K562 (cell line): ENCODE measurements around the gene BANK1.

Experiments
- C11orf30 ChIP-seq: fragments of 450-650 bp; IDR thresholded peaks from 2 replicates; pipeline ENCODE4 v1.6.1; 2016; ENCODE audit warnings: low read depth, mild to moderate bottlenecking
- EP300 ChIP-seq: IDR thresholded peaks from 2 replicates; pipeline ENCODE4 v1.6.1; 2012; ENCODE audit warnings: low read length, improper control_type of control experiment
- FOXJ3 ChIP-seq: sonication (generic); formaldehyde crosslinking; IDR thresholded peaks from 2 replicates; pipeline ENCODE4 v1.4.0; 2020; ENCODE audit warnings: mild to moderate bottlenecking, missing genetic modification reagents
- HMG20A ChIP-seq: fragments of 450-650 bp; formaldehyde crosslinking; conservative IDR thresholded peaks from 2 replicates; pipeline ENCODE4 v1.4.0; 2020; ENCODE audit warnings: mild to moderate bottlenecking, mixed read lengths
- MYNN ChIP-seq, 2 experiments: sonication (generic); formaldehyde crosslinking in 1 of 2; IDR thresholded peaks; 2 replicates each; pipeline versions ENCODE4 v1.5.0 to v1.6.1; 2016 to 2020; ENCODE audit warnings: antibody characterized with exemption in 1 of 2, missing genetic modification reagents in 1 of 2
- NR2F6 ChIP-seq: fragments of 450-650 bp; formaldehyde crosslinking; IDR thresholded peaks from 2 replicates; pipeline ENCODE4 v1.4.0; 2020; ENCODE audit warnings: mild to moderate bottlenecking
- POLR2A ChIP-seq: fragments of 450-650 bp; conservative IDR thresholded peaks from 2 replicates; pipeline ENCODE4 v1.6.1; 2016
- POLR3A ChIP-seq: IDR thresholded peaks from 2 replicates; pipeline ENCODE4 v1.6.1; 2011; ENCODE audit warnings: borderline replicate concordance, mild to moderate bottlenecking, moderate library complexity; ENCODE audit not compliant: insufficient read length, insufficient read depth; ENCODE audit errors: extremely low read depth
- ZBTB49 ChIP-seq: sonication (generic); formaldehyde crosslinking; IDR thresholded peaks from 2 replicates; pipeline ENCODE4 v1.8.0; 2022; ENCODE audit warnings: missing genetic modification reagents, mild to moderate bottlenecking, borderline replicate concordance
- ZNF398 ChIP-seq: fragments of 250-450 bp; sonication (Bioruptor Pico); IDR thresholded peaks from 2 replicates; pipeline ENCODE4 v1.8.0; 2021; ENCODE audit warnings: moderate library complexity, mild to moderate bottlenecking, inconsistent platforms
- TF ChIP-seq, protein P1 (sequence below), 3 experiments: IDR thresholded peaks in 2 of 3; conservative IDR thresholded peaks in 1 of 3; 2 replicates each; pipeline ENCODE4 v1.5.1; 2011 to 2012; ENCODE audit warnings: low read length in 3 of 3, mild to moderate bottlenecking in 3 of 3, control low read depth in 2 of 3, improper control_type of control experiment in 1 of 3, inconsistent platforms in 1 of 3, low read depth in 1 of 3, mixed read lengths in 1 of 3, moderate library complexity in 1 of 3; ENCODE audit not compliant: insufficient read depth in 2 of 3

GRCh38 chr4:101983835-101984234 is 193.3 kb downstream of the BANK1 start:
- TF ChIP-seq, protein P1, sequence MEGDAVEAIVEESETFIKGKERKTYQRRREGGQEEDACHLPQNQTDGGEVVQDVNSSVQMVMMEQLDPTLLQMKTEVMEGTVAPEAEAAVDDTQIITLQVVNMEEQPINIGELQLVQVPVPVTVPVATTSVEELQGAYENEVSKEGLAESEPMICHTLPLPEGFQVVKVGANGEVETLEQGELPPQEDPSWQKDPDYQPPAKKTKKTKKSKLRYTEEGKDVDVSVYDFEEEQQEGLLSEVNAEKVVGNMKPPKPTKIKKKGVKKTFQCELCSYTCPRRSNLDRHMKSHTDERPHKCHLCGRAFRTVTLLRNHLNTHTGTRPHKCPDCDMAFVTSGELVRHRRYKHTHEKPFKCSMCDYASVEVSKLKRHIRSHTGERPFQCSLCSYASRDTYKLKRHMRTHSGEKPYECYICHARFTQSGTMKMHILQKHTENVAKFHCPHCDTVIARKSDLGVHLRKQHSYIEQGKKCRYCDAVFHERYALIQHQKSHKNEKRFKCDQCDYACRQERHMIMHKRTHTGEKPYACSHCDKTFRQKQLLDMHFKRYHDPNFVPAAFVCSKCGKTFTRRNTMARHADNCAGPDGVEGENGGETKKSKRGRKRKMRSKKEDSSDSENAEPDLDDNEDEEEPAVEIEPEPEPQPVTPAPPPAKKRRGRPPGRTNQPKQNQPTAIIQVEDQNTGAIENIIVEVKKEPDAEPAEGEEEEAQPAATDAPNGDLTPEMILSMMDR (IDR thresholded peaks at IDR 0.05 in 2 of 3, conservative IDR thresholded peaks at IDR 0.05 in 1 of 3; ENCODE audit: insufficient read depth in 2 of 3, low read depth in 1 of 3, low read length in 3 of 3): no peak
- TF ChIP-seq EP300 (no peak), POLR2A (no peak), ZBTB49 (CRISPR knock-in tag) (no peak), FOXJ3 (CRISPR knock-in tag) (no peak), HMG20A (CRISPR knock-in tag) (no peak), MYNN (IDR thresholded peaks at IDR 0.05) (no peak), MYNN (CRISPR knock-in tag; IDR thresholded peaks at IDR 0.05) (no peak), NR2F6 (CRISPR knock-in tag) (no peak), POLR3A (no peak), C11orf30 (no peak), ZNF398 (CRISPR knock-in tag) (no peak)
